ENCODE data around the gene SLIT2.

DNA sequence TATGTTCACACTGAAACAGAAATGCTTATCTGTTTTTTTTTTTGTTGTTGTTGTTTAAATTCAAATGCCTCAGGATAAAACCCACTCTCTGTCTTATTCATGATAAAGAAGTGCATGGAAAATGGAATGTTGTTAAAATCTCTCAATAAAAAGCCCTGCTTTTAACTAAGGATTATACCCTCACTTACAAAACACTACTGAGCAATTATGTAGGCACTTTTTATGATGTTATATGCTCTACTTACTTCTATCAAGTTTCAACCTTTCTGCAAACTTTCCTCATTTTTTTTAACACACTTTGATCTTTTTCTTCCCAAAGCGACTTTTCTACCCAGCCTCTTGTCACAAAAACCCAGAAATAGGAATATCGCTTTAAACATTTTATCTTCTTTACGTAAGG lies 26.5 kb downstream of the SLIT2 start:
- TF ChIP-seq YY1 (IDR thresholded peaks at IDR 0.05; ENCODE audit: insufficient read depth, insufficient read length), result no peak
- TF ChIP-seq SUZ12 (IDR thresholded peaks at IDR 0.05; ENCODE audit: extremely low read depth, insufficient read depth, insufficient read length), result no peak
